AG04450 (cell line): ENCODE measurements around the gene ST3GAL3. TPM values are rescaled to one million over a fixed set of nuclear protein-coding genes. Genes with fewer than 3 reads are reported as not detected.

ENCODE experiments used
- CTCF ChIA-PET: fragments of 300-600, 350-600 bp; formaldehyde crosslinking; extraction: SDS; loops from one replicate; lab custom pipeline; 2022; ENCODE audit warnings: antibody characterized with exemption, inconsistent platforms; lab: Charles Lee
- POLR2A ChIA-PET: fragments of 350-600 bp; formaldehyde crosslinking; extraction: SDS; loops from one replicate; lab custom pipeline; 2021; ENCODE audit warnings: antibody characterized with exemption, inconsistent platforms; lab: Yijun Ruan, JAX
- DNase-seq: peaks from one replicate; pipeline ENCODE4 v3.0.0-alpha.2; 2011; ENCODE audit warnings: low read depth, low spot score
- H3K27ac ChIP-seq: one replicate; pipeline ENCODE4 v1.5.1; 2012; ENCODE audit warnings: low read depth, low read length, control low read depth
- H3K27me3 ChIP-seq: one replicate; pipeline ENCODE4 v1.6.0; 2012; ENCODE audit warnings: low read length; ENCODE audit not compliant: control insufficient read depth, insufficient read depth
- H3K4me3 ChIP-seq: 2 replicates; pipeline ENCODE4 v1.5.1; 2011; ENCODE audit warnings: mild to moderate bottlenecking, low read depth, low read length, control low read depth
- H3K9me3 ChIP-seq: 2 replicates; pipeline ENCODE4 v1.5.1; 2012; ENCODE audit warnings: low read length; ENCODE audit not compliant: control insufficient read depth, insufficient read depth
- polyA plus RNA-seq: library from polyadenylated mRNA; depleted of rRNA; stranded (reverse); fragments of >200 nt; gene quantifications from 2 replicates; pipeline ENCODE4 v1.2.3, GENCODE V29; 2011
- TF ChIP-seq, protein P1 (sequence below): IDR thresholded peaks from 2 replicates; pipeline ENCODE4 v1.5.1; 2011; ENCODE audit warnings: low read depth, low read length, control low read depth, inconsistent platforms

The ST3GAL3 gene
- polyA plus RNA-seq, 1 experiment = 11.5 TPM

- H3K4me3 ChIP-seq = no peak overlapping the region
- no peak for DNase-seq
- ChIA-PET CTCF (interaction anchor here (0.6 kb wide), 1 partner anchor 196 kb away, joined by 3 read pairs; no protein-coding TSS in a partner anchor), POLR2A (no interaction called here)
- H3K27ac ChIP-seq = no peak overlapping the region
- TF ChIP-seq, protein P1, sequence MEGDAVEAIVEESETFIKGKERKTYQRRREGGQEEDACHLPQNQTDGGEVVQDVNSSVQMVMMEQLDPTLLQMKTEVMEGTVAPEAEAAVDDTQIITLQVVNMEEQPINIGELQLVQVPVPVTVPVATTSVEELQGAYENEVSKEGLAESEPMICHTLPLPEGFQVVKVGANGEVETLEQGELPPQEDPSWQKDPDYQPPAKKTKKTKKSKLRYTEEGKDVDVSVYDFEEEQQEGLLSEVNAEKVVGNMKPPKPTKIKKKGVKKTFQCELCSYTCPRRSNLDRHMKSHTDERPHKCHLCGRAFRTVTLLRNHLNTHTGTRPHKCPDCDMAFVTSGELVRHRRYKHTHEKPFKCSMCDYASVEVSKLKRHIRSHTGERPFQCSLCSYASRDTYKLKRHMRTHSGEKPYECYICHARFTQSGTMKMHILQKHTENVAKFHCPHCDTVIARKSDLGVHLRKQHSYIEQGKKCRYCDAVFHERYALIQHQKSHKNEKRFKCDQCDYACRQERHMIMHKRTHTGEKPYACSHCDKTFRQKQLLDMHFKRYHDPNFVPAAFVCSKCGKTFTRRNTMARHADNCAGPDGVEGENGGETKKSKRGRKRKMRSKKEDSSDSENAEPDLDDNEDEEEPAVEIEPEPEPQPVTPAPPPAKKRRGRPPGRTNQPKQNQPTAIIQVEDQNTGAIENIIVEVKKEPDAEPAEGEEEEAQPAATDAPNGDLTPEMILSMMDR = no peak
- H3K9me3 ChIP-seq = no peaks in the 10 kb centered on the region
- H3K27me3 ChIP-seq = no peaks in the 10 kb centered on the region
These were observed 254.4 kb downstream of the ST3GAL3 start for GRCh38 chr1:43961692-43962091.

GRCh38 chr1:43962324-43962723 is 255.0 kb downstream of the ST3GAL3 start:
- H3K4me3 ChIP-seq = no peak overlapping the region
- ChIA-PET CTCF (interaction anchor here (0.6 kb wide), 1 partner anchor 197 kb away, joined by 3 read pairs; no protein-coding TSS in a partner anchor), POLR2A (no interaction called here)
- DNase-seq = no peak
- H3K9me3 ChIP-seq = no peaks in the 10 kb centered on the region
- TF ChIP-seq, protein P1 = no peak
- H3K27ac ChIP-seq = no peak overlapping the region
- no peaks in the 10 kb centered on the region for H3K27me3 ChIP-seq

GRCh38 chr1:43963006-43963405 is 255.7 kb downstream of the ST3GAL3 start:
- TF ChIP-seq, protein P1 = no peak

GRCh38 chr1:43963890-43964289 is 256.6 kb downstream of the ST3GAL3 start:
- ChIA-PET CTCF (interaction anchor here (1.3 kb wide), 1 partner anchor 29 kb away, joined by 3 read pairs; no protein-coding TSS in a partner anchor), POLR2A (no interaction called here)
- H3K9me3 ChIP-seq = no peaks in the 10 kb centered on the region
- no peak for DNase-seq
- H3K4me3 ChIP-seq = no peak overlapping the region
- no peak overlapping the region for H3K27ac ChIP-seq
- TF ChIP-seq, protein P1 = no peak
- H3K27me3 ChIP-seq = no peaks in the 10 kb centered on the region

More at GRCh38 chr1:43963006-43963405, 255.7 kb downstream of the ST3GAL3 start:
- POLR2A ChIA-PET = no interaction called here
- CTCF ChIA-PET = no interaction called here
- no peaks in the 10 kb centered on the region for H3K27me3 ChIP-seq
- no peaks in the 10 kb centered on the region for H3K9me3 ChIP-seq
- DNase-seq = no peak
- no peak overlapping the region for H3K4me3 ChIP-seq
- no peak overlapping the region for H3K27ac ChIP-seq

DNA sequence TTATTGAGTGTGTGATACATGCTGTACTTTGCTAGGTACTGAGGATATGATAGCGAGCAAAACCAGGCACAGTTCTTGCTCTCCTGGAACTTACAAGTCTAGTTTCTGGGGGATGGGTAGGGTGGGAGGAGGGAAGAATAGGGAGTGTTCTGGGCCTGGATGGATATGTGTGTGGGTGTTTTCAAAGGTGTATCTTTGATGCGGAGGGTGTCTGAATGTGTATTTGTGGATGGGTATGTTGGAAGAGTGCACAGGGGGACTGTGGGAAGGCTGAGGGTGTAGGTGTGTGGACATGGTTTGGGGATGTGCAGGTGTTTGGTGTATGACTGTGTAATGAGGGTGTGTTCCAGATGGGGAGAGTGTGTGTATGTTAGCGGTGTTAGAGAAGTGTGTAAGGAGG is 258.0 kb downstream of the ST3GAL3 start:
- Histone ChIP-seq H3K27ac (no peak overlapping the region), H3K4me3 (no peak overlapping the region), H3K27me3 (no peaks in the 10 kb centered on the region), H3K9me3 (no peaks in the 10 kb centered on the region; the same call in 1 of the 2 replicates)
- TF ChIP-seq, protein P1 = no peak
- no peak for DNase-seq
- CTCF ChIA-PET = no interaction called here
- POLR2A ChIA-PET = no interaction called here
